Astrocyte (in vitro differentiated cells and primary cell): ENCODE measurements around the gene C8B.

Experiments used
- EZH2 ChIP-seq: IDR thresholded peaks from 2 replicates; pipeline ENCODE4 v1.6.1; 2012; ENCODE audit warnings: mild to moderate bottlenecking, low read length, inconsistent platforms; ENCODE audit not compliant: insufficient read depth
- TF ChIP-seq, protein P1 (sequence below): IDR thresholded peaks from 2 replicates; pipeline ENCODE4 v1.5.1; 2011; ENCODE audit warnings: low read depth, mild to moderate bottlenecking, inconsistent platforms, low read length, moderate library complexity; ENCODE audit not compliant: insufficient read depth

DNA sequence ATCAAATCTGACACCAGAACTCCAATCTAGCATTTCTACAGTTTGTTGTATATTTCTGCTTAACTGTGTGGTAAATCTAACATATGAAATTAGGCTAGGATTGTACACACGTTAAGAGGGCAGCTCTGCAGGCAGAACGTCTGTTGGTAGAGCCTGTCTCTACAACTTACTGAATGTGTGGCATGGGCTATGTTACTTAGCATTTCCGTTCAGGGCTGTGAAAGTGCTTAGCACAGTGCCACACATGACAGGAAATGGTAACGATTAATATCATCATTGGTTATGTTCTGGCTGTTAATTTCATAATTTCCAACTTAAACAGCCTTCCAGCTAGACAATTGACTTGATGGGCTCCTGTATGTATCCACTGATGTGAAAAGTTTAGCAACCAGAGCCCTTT is 9.6 kb upstream of the C8B start:
- TF ChIP-seq, protein P1, sequence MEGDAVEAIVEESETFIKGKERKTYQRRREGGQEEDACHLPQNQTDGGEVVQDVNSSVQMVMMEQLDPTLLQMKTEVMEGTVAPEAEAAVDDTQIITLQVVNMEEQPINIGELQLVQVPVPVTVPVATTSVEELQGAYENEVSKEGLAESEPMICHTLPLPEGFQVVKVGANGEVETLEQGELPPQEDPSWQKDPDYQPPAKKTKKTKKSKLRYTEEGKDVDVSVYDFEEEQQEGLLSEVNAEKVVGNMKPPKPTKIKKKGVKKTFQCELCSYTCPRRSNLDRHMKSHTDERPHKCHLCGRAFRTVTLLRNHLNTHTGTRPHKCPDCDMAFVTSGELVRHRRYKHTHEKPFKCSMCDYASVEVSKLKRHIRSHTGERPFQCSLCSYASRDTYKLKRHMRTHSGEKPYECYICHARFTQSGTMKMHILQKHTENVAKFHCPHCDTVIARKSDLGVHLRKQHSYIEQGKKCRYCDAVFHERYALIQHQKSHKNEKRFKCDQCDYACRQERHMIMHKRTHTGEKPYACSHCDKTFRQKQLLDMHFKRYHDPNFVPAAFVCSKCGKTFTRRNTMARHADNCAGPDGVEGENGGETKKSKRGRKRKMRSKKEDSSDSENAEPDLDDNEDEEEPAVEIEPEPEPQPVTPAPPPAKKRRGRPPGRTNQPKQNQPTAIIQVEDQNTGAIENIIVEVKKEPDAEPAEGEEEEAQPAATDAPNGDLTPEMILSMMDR: no peak
- TF ChIP-seq EZH2: no peak
